HepG2 (cell line): ENCODE measurements around the gene PRSS16. TPM values are rescaled to one million over a fixed set of nuclear protein-coding genes. Genes with fewer than 3 reads are reported as not detected.
A peak's percentile ranks its signal among the peaks of the same experiment; 100 is the strongest.

Source experiments
- ATM ChIP-seq: fragments of 450-650 bp; IDR thresholded peaks from 2 replicates; pipeline ENCODE4 v1.7.1; 2017; ENCODE audit warnings: mild to moderate bottlenecking, borderline replicate concordance
- BHLHE40 ChIP-seq: IDR thresholded peaks from 2 replicates; pipeline ENCODE4 v1.6.1; 2011; ENCODE audit warnings: low read length, improper control_type of control experiment
- BORCS8-MEF2B ChIP-seq: sonication (generic); formaldehyde crosslinking; IDR thresholded peaks from 2 replicates; pipeline ENCODE4 v1.8.0; 2022; ENCODE audit warnings: mild to moderate bottlenecking, missing genetic modification reagents
- CHD2 ChIP-seq: IDR thresholded peaks from 2 replicates; pipeline ENCODE4 v1.6.1; 2011; ENCODE audit warnings: low read depth, low read length, improper control_type of control experiment
- ELF3 ChIP-seq: IDR thresholded peaks from 2 replicates; pipeline ENCODE4 v1.6.1; 2016; ENCODE audit warnings: missing genetic modification reagents, missing compliant biosample characterization
- FOXA3 ChIP-seq: IDR thresholded peaks from 2 replicates; pipeline ENCODE4 v1.6.1; 2016; ENCODE audit warnings: missing genetic modification reagents, missing compliant biosample characterization
- GLI4 ChIP-seq: sonication (generic); formaldehyde crosslinking; IDR thresholded peaks from 2 replicates; pipeline ENCODE4 v1.5.1; 2020; ENCODE audit warnings: missing genetic modification reagents, mild to moderate bottlenecking, moderate library complexity, borderline replicate concordance
- GTF2F1 ChIP-seq: fragments of 150-350 bp; IDR thresholded peaks from 2 replicates; pipeline ENCODE4 v1.6.1; 2014; ENCODE audit warnings: low read length
- KAT2B ChIP-seq: fragments of 150-350 bp; IDR thresholded peaks from 2 replicates; pipeline ENCODE4 v1.6.1; 2014; ENCODE audit warnings: low read depth, low read length, borderline replicate concordance
- MAFF ChIP-seq: IDR thresholded peaks from 2 replicates; pipeline ENCODE4 v1.6.1; 2011; ENCODE audit warnings: low read depth, low read length, improper control_type of control experiment
- SIX1 ChIP-seq: sonication (generic); formaldehyde crosslinking; IDR thresholded peaks from 2 replicates; pipeline ENCODE4 v1.4.0; 2020; ENCODE audit warnings: missing genetic modification reagents, borderline replicate concordance
- STAG1 ChIP-seq: sonication (generic); formaldehyde crosslinking; IDR thresholded peaks from 2 replicates; pipeline ENCODE4 v1.4.0; 2020; ENCODE audit warnings: missing genetic modification reagents
- XRCC5 ChIP-seq: fragments of 200-400 bp; formaldehyde crosslinking; optimal IDR thresholded peaks from 2 replicates; pipeline ENCODE3; 2017; ENCODE audit warnings: mild to moderate bottlenecking, low read length
- ZNF143 ChIP-seq: sonication (generic); formaldehyde crosslinking; IDR thresholded peaks from 2 replicates; pipeline ENCODE4 v1.4.0; 2020; ENCODE audit warnings: missing genetic modification reagents
- ZNF180 ChIP-seq: sonication (generic); formaldehyde crosslinking; IDR thresholded peaks from 2 replicates; pipeline ENCODE4 v1.4.0; 2020; ENCODE audit warnings: low read depth, missing genetic modification reagents, borderline replicate concordance
- ZNF572 ChIP-seq: sonication (generic); formaldehyde crosslinking; IDR thresholded peaks from 2 replicates; pipeline ENCODE4 v1.5.1; 2020; ENCODE audit warnings: mild to moderate bottlenecking, missing genetic modification reagents
- ZNF589 ChIP-seq: sonication (generic); formaldehyde crosslinking; conservative IDR thresholded peaks from 2 replicates; pipeline ENCODE4 v1.8.0; 2022; ENCODE audit warnings: mild to moderate bottlenecking, moderate library complexity, missing genetic modification reagents
- ZNF773 ChIP-seq: sonication (generic); formaldehyde crosslinking; IDR thresholded peaks from 2 replicates; pipeline ENCODE4 v1.4.0; 2020; ENCODE audit warnings: missing genetic modification reagents, borderline replicate concordance
- ZNF792 ChIP-seq: IDR thresholded peaks from 2 replicates; pipeline ENCODE4 v1.6.1; 2016
- polyA plus RNA-seq, 8 experiments: library from polyadenylated mRNA; depleted of rRNA in 3 of 8; stranded (reverse) in 7 of 8; unstranded in 1 of 8; fragments of >200 nt; fragmentation: Illumina TruSeq in 4 of 8; extraction: Trizol in 4 of 8; gene quantifications; 2 replicates each; pipeline versions ENCODE4 v1.2.1 to v1.2.3, GENCODE V29; 2011 to 2016; ENCODE audit warnings: low read depth in 4 of 8, missing spikeins in 1 of 8, mixed read lengths in 1 of 8; ENCODE audit not compliant: insufficient read depth in 1 of 8
- total RNA-seq, 5 experiments: library from RNA; depleted of rRNA; stranded (reverse); fragments of >200 nt; fragmentation: Illumina TruSeq; extraction: Trizol; gene quantifications; 2 replicates each; pipeline ENCODE4 v1.2.3, GENCODE V29; 2016; ENCODE audit warnings: low read depth in 1 of 5
- TF ChIP-seq, protein P1 (sequence below): sonication (generic); formaldehyde crosslinking; conservative IDR thresholded peaks from 2 replicates; pipeline ENCODE4 v1.8.0; 2022; ENCODE audit warnings: mild to moderate bottlenecking, moderate library complexity, missing genetic modification reagents
- TF ChIP-seq, protein P2 (sequence below): sonication (generic); formaldehyde crosslinking; IDR thresholded peaks from 2 replicates; pipeline ENCODE4 v1.4.0; 2020; ENCODE audit warnings: missing genetic modification reagents
- TF ChIP-seq, protein P3 (sequence below): sonication (generic); formaldehyde crosslinking; IDR thresholded peaks from 2 replicates; pipeline ENCODE4 v1.4.0; 2020; ENCODE audit warnings: missing genetic modification reagents
- TF ChIP-seq, protein P4 (sequence below): sonication (generic); formaldehyde crosslinking; IDR thresholded peaks from 2 replicates; pipeline ENCODE4 v1.8.0; 2022; ENCODE audit warnings: mild to moderate bottlenecking, missing genetic modification reagents
- TF ChIP-seq, protein P5 (sequence below): sonication (generic); formaldehyde crosslinking; IDR thresholded peaks from 2 replicates; pipeline ENCODE4 v1.4.0; 2020; ENCODE audit warnings: missing genetic modification reagents, borderline replicate concordance

The PRSS16 gene
- total and polyA plus RNA-seq, 2 of the 13 experiments (the other 11 are each of a cell fraction or from before 2014, with no cell fraction given): not detected

DNA sequence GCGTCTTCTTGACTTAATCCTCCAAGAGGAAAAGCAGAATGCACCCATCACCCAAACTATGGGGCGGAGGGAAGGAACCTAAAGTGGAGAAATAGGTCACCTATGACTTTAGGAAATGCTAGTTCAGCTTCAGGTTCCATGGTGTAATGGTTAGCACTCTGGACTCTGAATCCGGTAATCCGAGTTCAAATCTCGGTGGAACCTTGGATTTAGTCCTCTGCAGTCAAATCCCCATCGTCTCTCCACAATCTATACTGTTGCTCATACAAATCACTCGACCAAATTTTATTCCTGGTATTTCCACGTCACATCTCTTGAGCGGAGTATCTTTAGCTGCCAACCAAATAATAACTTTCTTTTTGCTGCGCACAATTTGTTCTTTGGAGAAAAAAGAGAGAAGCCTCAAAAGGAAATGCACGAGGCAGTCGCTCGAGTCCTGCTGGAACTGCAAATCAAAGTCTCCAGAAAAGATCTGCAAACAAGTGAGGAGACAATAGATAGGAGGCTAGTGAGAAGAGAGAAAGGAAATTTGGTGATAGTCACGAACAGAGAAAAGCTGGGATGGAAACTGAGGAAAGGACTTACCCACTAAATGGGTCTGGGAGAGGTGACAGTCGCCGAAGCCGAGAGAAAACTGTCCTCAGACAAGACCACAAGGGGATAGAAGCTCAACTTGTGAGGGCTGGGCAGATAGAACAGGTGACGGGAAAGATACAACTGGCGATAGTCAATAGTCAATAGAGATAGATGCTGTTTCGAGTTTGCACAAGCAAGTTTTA is 48.0 kb downstream of the PRSS16 start (continued):
- TF ChIP-seq ZNF572 (CRISPR knock-in tag) (no peak), ATM (no peak), ELF3 (CRISPR knock-in tag) (0 out of 2 replicates have a peak, but pooled peaks have one; percentile 29), ZNF143 (CRISPR knock-in tag) (no peak), CHD2 (no peak), GLI4 (CRISPR knock-in tag) (no peak), MAFF (no peak; the same call in 1 of the 2 replicates), GTF2F1 (no peak), BORCS8-MEF2B (CRISPR knock-in tag) (no peak), ZNF792 (peak; percentile 68; the same call in 1 of the 2 replicates), KAT2B (no peak), XRCC5 (no peak), ZNF589 (CRISPR knock-in tag) (no peak), STAG1 (CRISPR knock-in tag) (0 out of 2 replicates have a peak, but pooled peaks have one; percentile 4), SIX1 (CRISPR knock-in tag) (no peak; the same call in 1 of the 2 replicates), FOXA3 (peak; percentile 40; the same call in 1 of the 2 replicates), BHLHE40 (no peak), ZNF180 (CRISPR knock-in tag) (no peak), ZNF773 (CRISPR knock-in tag) (no peak)
- TF ChIP-seq, protein P1, sequence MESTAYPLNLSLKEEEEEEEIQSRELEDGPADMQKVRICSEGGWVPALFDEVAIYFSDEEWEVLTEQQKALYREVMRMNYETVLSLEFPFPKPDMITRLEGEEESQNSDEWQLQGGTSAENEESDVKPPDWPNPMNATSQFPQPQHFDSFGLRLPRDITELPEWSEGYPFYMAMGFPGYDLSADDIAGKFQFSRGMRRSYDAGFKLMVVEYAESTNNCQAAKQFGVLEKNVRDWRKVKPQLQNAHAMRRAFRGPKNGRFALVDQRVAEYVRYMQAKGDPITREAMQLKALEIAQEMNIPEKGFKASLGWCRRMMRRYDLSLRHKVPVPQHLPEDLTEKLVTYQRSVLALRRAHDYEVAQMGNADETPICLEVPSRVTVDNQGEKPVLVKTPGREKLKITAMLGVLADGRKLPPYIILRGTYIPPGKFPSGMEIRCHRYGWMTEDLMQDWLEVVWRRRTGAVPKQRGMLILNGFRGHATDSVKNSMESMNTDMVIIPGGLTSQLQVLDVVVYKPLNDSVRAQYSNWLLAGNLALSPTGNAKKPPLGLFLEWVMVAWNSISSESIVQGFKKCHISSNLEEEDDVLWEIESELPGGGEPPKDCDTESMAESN (CRISPR knock-in tag): peak; percentile 42; the same call in 1 of the 2 replicates
- TF ChIP-seq, protein P2, sequence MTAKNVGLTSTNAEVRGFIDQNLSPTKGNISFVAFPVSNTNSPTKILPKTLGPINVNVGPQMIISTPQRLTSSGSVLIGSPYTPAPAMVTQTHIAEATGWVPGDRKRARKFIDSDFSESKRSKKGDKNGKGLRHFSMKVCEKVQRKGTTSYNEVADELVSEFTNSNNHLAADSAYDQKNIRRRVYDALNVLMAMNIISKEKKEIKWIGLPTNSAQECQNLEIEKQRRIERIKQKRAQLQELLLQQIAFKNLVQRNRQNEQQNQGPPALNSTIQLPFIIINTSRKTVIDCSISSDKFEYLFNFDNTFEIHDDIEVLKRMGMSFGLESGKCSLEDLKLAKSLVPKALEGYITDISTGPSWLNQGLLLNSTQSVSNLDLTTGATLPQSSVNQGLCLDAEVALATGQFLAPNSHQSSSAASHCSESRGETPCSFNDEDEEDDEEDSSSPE: peak; percentile 35; the same call in 1 of the 2 replicates
- TF ChIP-seq, protein P3, sequence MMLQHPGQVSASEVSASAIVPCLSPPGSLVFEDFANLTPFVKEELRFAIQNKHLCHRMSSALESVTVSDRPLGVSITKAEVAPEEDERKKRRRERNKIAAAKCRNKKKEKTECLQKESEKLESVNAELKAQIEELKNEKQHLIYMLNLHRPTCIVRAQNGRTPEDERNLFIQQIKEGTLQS: no peak
- TF ChIP-seq, protein P4, sequence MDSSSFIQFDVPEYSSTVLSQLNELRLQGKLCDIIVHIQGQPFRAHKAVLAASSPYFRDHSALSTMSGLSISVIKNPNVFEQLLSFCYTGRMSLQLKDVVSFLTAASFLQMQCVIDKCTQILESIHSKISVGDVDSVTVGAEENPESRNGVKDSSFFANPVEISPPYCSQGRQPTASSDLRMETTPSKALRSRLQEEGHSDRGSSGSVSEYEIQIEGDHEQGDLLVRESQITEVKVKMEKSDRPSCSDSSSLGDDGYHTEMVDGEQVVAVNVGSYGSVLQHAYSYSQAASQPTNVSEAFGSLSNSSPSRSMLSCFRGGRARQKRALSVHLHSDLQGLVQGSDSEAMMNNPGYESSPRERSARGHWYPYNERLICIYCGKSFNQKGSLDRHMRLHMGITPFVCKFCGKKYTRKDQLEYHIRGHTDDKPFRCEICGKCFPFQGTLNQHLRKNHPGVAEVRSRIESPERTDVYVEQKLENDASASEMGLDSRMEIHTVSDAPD (CRISPR knock-in tag): no peak; the same call in 1 of the 2 replicates
- TF ChIP-seq, protein P5, sequence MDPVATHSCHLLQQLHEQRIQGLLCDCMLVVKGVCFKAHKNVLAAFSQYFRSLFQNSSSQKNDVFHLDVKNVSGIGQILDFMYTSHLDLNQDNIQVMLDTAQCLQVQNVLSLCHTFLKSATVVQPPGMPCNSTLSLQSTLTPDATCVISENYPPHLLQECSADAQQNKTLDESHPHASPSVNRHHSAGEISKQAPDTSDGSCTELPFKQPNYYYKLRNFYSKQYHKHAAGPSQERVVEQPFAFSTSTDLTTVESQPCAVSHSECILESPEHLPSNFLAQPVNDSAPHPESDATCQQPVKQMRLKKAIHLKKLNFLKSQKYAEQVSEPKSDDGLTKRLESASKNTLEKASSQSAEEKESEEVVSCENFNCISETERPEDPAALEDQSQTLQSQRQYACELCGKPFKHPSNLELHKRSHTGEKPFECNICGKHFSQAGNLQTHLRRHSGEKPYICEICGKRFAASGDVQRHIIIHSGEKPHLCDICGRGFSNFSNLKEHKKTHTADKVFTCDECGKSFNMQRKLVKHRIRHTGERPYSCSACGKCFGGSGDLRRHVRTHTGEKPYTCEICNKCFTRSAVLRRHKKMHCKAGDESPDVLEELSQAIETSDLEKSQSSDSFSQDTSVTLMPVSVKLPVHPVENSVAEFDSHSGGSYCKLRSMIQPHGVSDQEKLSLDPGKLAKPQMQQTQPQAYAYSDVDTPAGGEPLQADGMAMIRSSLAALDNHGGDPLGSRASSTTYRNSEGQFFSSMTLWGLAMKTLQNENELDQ (CRISPR knock-in tag): no peak
